Liver (tissue), 9 donors: ENCODE results near the gene ATP13A2. TPM values are rescaled to one million over a fixed set of nuclear protein-coding genes. Genes with fewer than 3 reads are reported as not detected.

Experiments used
- DNase-seq: peaks from one replicate; pipeline ENCODE4 v3.0.0-alpha.2; 2017; ENCODE audit warnings: low spot score
- H3K27ac ChIP-seq, 2 donors: one replicate each; pipeline ENCODE4 v1.7.0; 2013; ENCODE audit warnings: inconsistent platforms in 2 of 2, low read length in 2 of 2, control low read depth in 1 of 2, low read depth in 1 of 2, mild to moderate bottlenecking in 1 of 2
- H3K27me3 ChIP-seq, 4 donors: one replicate each; pipeline versions ENCODE4 v1.6.1 to v1.7.0; 2013; ENCODE audit warnings: low read length in 3 of 4, inconsistent platforms in 1 of 4, mild to moderate bottlenecking in 1 of 4, moderate library complexity in 1 of 4; ENCODE audit not compliant: control insufficient read depth in 4 of 4, insufficient read depth in 4 of 4
- H3K36me3 ChIP-seq, 4 donors: one replicate each; pipeline versions ENCODE4 v1.6.1 to v1.7.0; 2013; ENCODE audit warnings: low read length in 3 of 4, mild to moderate bottlenecking in 3 of 4, low read depth in 1 of 4, moderate library complexity in 1 of 4; ENCODE audit not compliant: control insufficient read depth in 4 of 4, insufficient read depth in 3 of 4
- H3K4me1 ChIP-seq, 4 donors: one replicate each; pipeline versions ENCODE4 v1.6.1 to v1.7.0; 2013; ENCODE audit warnings: low read length in 3 of 4, mild to moderate bottlenecking in 3 of 4, moderate library complexity in 1 of 4; ENCODE audit not compliant: control insufficient read depth in 4 of 4, insufficient read depth in 4 of 4
- H3K4me3 ChIP-seq, 3 donors: one replicate each; pipeline versions ENCODE4 v1.6.1 to v1.7.0; 2013; ENCODE audit warnings: low read length in 3 of 3, control low read depth in 1 of 3, low read depth in 1 of 3, mild to moderate bottlenecking in 1 of 3
- H3K9ac ChIP-seq, 2 donors: one replicate each; pipeline ENCODE4 v1.7.0; 2013; ENCODE audit warnings: low read length in 2 of 2, mild to moderate bottlenecking in 2 of 2, moderate library complexity in 2 of 2, control low read depth in 1 of 2, low read depth in 1 of 2
- H3K9me3 ChIP-seq, 4 donors: one replicate each; pipeline versions ENCODE4 v1.6.1 to v1.7.0; 2013; ENCODE audit warnings: low read length in 3 of 4; ENCODE audit not compliant: control insufficient read depth in 4 of 4
- CTCF ChIP-seq: fragments of 150-350 bp; IDR thresholded peaks from 2 replicates; pipeline ENCODE4 v1.5.1; 2017; ENCODE audit warnings: improper control_type of control experiment, low read depth, low read length; ENCODE audit not compliant: missing input control
- EGR1 ChIP-seq, 2 donors: IDR thresholded peaks; 2 replicates each; pipeline ENCODE4 v1.6.1; 2016 to 2018; ENCODE audit warnings: antibody characterized with exemption in 2 of 2, low read depth in 2 of 2
- FOXA2 ChIP-seq: IDR thresholded peaks from 2 replicates; pipeline ENCODE4 v1.6.1; 2016; ENCODE audit warnings: antibody characterized with exemption
- GABPA ChIP-seq, 2 donors: IDR thresholded peaks in 1 of 2; conservative IDR thresholded peaks in 1 of 2; 2 replicates each; pipeline ENCODE4 v1.6.1; 2016; ENCODE audit warnings: antibody characterized with exemption in 2 of 2, mild to moderate bottlenecking in 1 of 2, moderate library complexity in 1 of 2
- HNF4A ChIP-seq, 2 donors: conservative IDR thresholded peaks; 2 replicates each; pipeline ENCODE4 v1.6.1; 2016; ENCODE audit warnings: antibody characterized with exemption in 2 of 2, mild to moderate bottlenecking in 2 of 2
- HNF4G ChIP-seq: IDR thresholded peaks from 2 replicates; pipeline ENCODE4 v1.6.1; 2016; ENCODE audit warnings: antibody characterized with exemption
- JUND ChIP-seq, 2 donors: IDR thresholded peaks; 2 replicates each; pipeline ENCODE4 v1.6.1; 2016; ENCODE audit warnings: antibody characterized with exemption in 2 of 2
- NR2F2 ChIP-seq: IDR thresholded peaks from 2 replicates; pipeline ENCODE4 v1.6.1; 2016; ENCODE audit warnings: antibody characterized with exemption
- RXRA ChIP-seq, 2 donors: IDR thresholded peaks; 2 replicates each; pipeline ENCODE4 v1.6.1; 2017 to 2018; ENCODE audit warnings: antibody characterized with exemption in 2 of 2, mild to moderate bottlenecking in 1 of 2
- TAF1 ChIP-seq: conservative IDR thresholded peaks from 2 replicates; pipeline ENCODE4 v1.6.1; 2016; ENCODE audit warnings: antibody characterized with exemption, mild to moderate bottlenecking
- YY1 ChIP-seq: IDR thresholded peaks from 2 replicates; pipeline ENCODE4 v1.6.1; 2016; ENCODE audit warnings: antibody characterized with exemption, mild to moderate bottlenecking
- ZBTB33 ChIP-seq: IDR thresholded peaks from 2 replicates; pipeline ENCODE4 v1.6.1; 2016; ENCODE audit warnings: antibody characterized with exemption
- WGBS: extraction: QIAGEN DNeasy Blood & Tissue Kit; methylation state at CpG from one replicate; pipeline ENCODE4 v1.1.7; 2013; 5-methylcytosine and 5-hydroxymethylcytosine counted together
- polyA plus RNA-seq, 2 donors: library from polyadenylated mRNA; stranded (reverse) in 1 of 2; unstranded in 1 of 2; fragments of 200-250 nt in 1 of 2; fragments of >200 nt in 1 of 2; fragmentation: Nextera tagmentation in 1 of 2; extraction: Ambion mirVana in 1 of 2; gene quantifications; one replicate each; pipeline versions ENCODE4 v1.2.1 to v1.2.3, GENCODE V29; 2013 to 2015
- total RNA-seq, 2 donors: library from RNA; depleted of rRNA; stranded (reverse); fragments of >200 nt; gene quantifications; one replicate each; pipeline ENCODE4 v1.2.3, GENCODE V29; 2014
- TF ChIP-seq, protein P1 (sequence below): IDR thresholded peaks from 2 replicates; pipeline ENCODE4 v1.6.1; 2016; ENCODE audit warnings: antibody characterized with exemption
- donor health status: healthy.
- donor health status: healthy.
- donor health status: healthy.
- donor health status: healthy.
- donor health status: healthy.

Gene ATP13A2
- total and polyA plus RNA-seq, 4 donors, result 2.4 to 12.2 (median 8.1) TPM

DNA sequence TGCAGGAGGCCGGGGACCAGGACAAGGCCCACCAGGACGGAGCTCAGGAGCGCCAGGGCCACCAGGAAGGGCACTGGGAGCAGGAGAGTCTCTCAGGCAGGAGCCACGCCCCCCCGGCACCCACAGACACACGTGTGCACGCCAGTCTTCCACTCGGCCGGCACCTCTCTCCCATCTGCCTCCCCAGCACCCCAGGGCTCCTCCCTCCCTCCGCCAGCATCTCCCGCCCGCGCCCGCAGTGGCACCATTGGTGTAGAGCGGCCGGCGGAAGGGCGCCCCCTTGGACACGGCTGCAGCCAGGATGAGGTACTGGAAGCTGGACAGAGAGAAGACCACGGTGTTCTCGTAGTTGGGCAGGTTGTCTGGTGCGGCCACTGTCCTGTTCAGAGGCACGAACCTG, 25.2 kb downstream of the ATP13A2 start:
- Histone ChIP-seq H3K9me3 (no peaks in the 10 kb centered on the region), H3K4me1 (no peaks in the 10 kb centered on the region), H3K27me3 (no peaks in the 10 kb centered on the region), H3K9ac (no peak overlapping the region), H3K27ac (no peak overlapping the region), H3K36me3 (peaks cover under 1 to 22% (median 8%) of the 10 kb centered on the region in 4 donors), H3K4me3 (no peak overlapping the region)
- TF ChIP-seq FOXA2, result no peak
- no peak for TF ChIP-seq HNF4G
- TF ChIP-seq RXRA (IDR thresholded peaks at IDR 0.05), result no peak
- no peak for TF ChIP-seq JUND (IDR thresholded peaks at IDR 0.05)
- TF ChIP-seq GABPA (IDR thresholded peaks at IDR 0.05 in 1 of 2, conservative IDR thresholded peaks at IDR 0.05 in 1 of 2), result no peak
- TF ChIP-seq CTCF, result no peak
- TF ChIP-seq, protein P1, sequence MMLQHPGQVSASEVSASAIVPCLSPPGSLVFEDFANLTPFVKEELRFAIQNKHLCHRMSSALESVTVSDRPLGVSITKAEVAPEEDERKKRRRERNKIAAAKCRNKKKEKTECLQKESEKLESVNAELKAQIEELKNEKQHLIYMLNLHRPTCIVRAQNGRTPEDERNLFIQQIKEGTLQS, result no peak
- 91% methylated on average over 23 of the region's 23 CpGs for WGBS
- DNase-seq, result no peak

DNA sequence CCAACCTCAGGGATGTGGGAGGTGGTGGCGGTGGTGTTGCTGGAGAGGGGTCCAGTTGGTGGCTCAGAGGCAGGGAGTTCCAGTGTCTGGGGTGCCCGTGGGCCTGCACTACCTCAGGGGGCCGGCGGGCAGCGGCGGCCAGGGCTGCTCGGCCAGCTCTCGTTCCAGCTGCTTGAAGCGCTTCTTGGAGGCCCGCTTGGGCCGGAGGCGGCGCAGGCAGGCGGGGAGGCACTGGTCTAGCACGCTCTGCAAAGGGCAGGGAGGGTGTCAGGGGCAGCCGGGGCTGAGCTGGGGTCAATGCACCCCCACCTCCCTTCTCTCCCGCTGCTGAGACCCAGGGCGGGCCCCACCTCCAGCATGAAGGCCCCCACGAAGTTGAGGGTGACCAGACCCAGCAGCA, 25.6 kb downstream of the ATP13A2 start:
- Histone ChIP-seq H3K4me3 (no peak overlapping the region), H3K4me1 (no peaks in the 10 kb centered on the region), H3K27ac (no peak overlapping the region), H3K9me3 (no peaks in the 10 kb centered on the region), H3K36me3 (peaks cover 0 to 22% (median 8%) of the 10 kb centered on the region in 4 donors), H3K27me3 (no peaks in the 10 kb centered on the region), H3K9ac (no peak overlapping the region)
- WGBS, result 91% methylated on average over 19 of the region's 19 CpGs
- DNase-seq, result no peak
- TF ChIP-seq JUND (IDR thresholded peaks at IDR 0.05), result no peak
- TF ChIP-seq EGR1 (IDR thresholded peaks at IDR 0.05; ENCODE audit: low read depth in 2 of 2), result no peak
- TF ChIP-seq ZBTB33, result no peak
- no peak for TF ChIP-seq CTCF
- TF ChIP-seq YY1, result no peak
- TF ChIP-seq TAF1, result no peak
- no peak for TF ChIP-seq HNF4A (conservative IDR thresholded peaks at IDR 0.05)
- no peak for TF ChIP-seq RXRA (IDR thresholded peaks at IDR 0.05)
- no peak for TF ChIP-seq NR2F2
